CD14-positive monocyte (primary cell): ENCODE measurements around the gene PCDH1. TPM values are rescaled to one million over a fixed set of nuclear protein-coding genes. Genes with fewer than 3 reads are reported as not detected.
A peak's percentile ranks its signal among the peaks of the same experiment; 100 is the strongest.

Experiments
- DNase-seq, 3 donors: peaks; one replicate each; pipeline ENCODE4 v3.0.0-alpha.2; 2011 to 2022
- H2AFZ ChIP-seq: 2 replicates; pipeline ENCODE4 v1.6.0; 2012; ENCODE audit warnings: mild to moderate bottlenecking, low read depth, low read length, inconsistent platforms; ENCODE audit not compliant: insufficient read depth, poor library complexity, severe bottlenecking
- H3K27ac ChIP-seq, 2 donors: 1 replicate in 1 of 2; 2 replicates in 1 of 2; pipeline ENCODE4 v1.5.1; 2012 to 2013; ENCODE audit warnings: low read length in 2 of 2, control low read depth in 1 of 2, inconsistent platforms in 1 of 2, low read depth in 1 of 2, mild to moderate bottlenecking in 1 of 2
- H3K27me3 ChIP-seq, 2 donors: one replicate each; pipeline versions ENCODE4 v1.6.0 to v1.6.1; 2011 to 2013; ENCODE audit warnings: low read length in 2 of 2; ENCODE audit not compliant: control insufficient read depth in 2 of 2, insufficient read depth in 2 of 2
- H3K36me3 ChIP-seq, 2 donors: replicated peaks in 1 of 2; 1 replicate in 1 of 2; 2 replicates in 1 of 2; pipeline versions ENCODE4 v1.5.1 to v1.6.1; 2012 to 2013; ENCODE audit warnings: low read length in 2 of 2, control low read depth in 1 of 2, inconsistent platforms in 1 of 2, mild to moderate bottlenecking in 1 of 2; ENCODE audit not compliant: insufficient read depth in 2 of 2, control insufficient read depth in 1 of 2
- H3K4me1 ChIP-seq, 2 donors: 1 replicate in 1 of 2; 2 replicates in 1 of 2; pipeline versions ENCODE4 v1.5.1 to v1.6.1; 2012 to 2013; ENCODE audit warnings: low read length in 2 of 2, control low read depth in 1 of 2, inconsistent platforms in 1 of 2, mild to moderate bottlenecking in 1 of 2, moderate library complexity in 1 of 2; ENCODE audit not compliant: insufficient read depth in 2 of 2, control insufficient read depth in 1 of 2
- H3K4me2 ChIP-seq: replicated peaks from 2 replicates; pipeline ENCODE3; 2012; ENCODE audit warnings: low read length, moderate library complexity, mild to moderate bottlenecking; ENCODE audit not compliant: poor library complexity, severe bottlenecking; ENCODE audit errors: extremely low read depth
- H3K4me3 ChIP-seq, 3 experiments: fragments of 200-600 bp in 1 of 3; sonication (generic) in 1 of 3; replicated peaks in 1 of 3; 1 replicate in 2 of 3; 2 replicates in 1 of 3; pipeline ENCODE4 v1.5.1; 2011 to 2013; ENCODE audit warnings: low read length in 3 of 3, mild to moderate bottlenecking in 3 of 3, control low read depth in 2 of 3, low read depth in 2 of 3, inconsistent platforms in 1 of 3, moderate library complexity in 1 of 3
- H3K79me2 ChIP-seq: 2 replicates; pipeline ENCODE4 v1.6.0; 2012; ENCODE audit warnings: mild to moderate bottlenecking, control low read depth, inconsistent platforms, low read length, moderate library complexity; ENCODE audit not compliant: insufficient read depth
- H3K9ac ChIP-seq: 2 replicates; pipeline ENCODE4 v1.6.0; 2017; ENCODE audit warnings: low read length, mild to moderate bottlenecking; ENCODE audit not compliant: insufficient read depth, poor library complexity, severe bottlenecking
- H3K9me3 ChIP-seq, 2 donors: replicated peaks in 1 of 2; 1 replicate in 1 of 2; 2 replicates in 1 of 2; pipeline versions ENCODE4 v1.5.1 to v1.6.1; 2012 to 2013; ENCODE audit warnings: low read length in 2 of 2, control low read depth in 1 of 2; ENCODE audit not compliant: control insufficient read depth in 1 of 2, insufficient read depth in 1 of 2
- H4K20me1 ChIP-seq: 2 replicates; pipeline ENCODE4 v1.6.0; 2012; ENCODE audit warnings: mild to moderate bottlenecking, low read length, control low read depth, moderate library complexity; ENCODE audit not compliant: insufficient read depth
- H3K27ac Mint-ChIP-seq, 7 donors: one replicate each; pipeline ENCODE4 v1.8.0; 2020; ENCODE audit warnings: mild to moderate bottlenecking in 7 of 7, mixed read lengths in 7 of 7, moderate library complexity in 6 of 7, inconsistent platforms in 2 of 7
- H3K27me3 Mint-ChIP-seq, 3 donors: one replicate each; pipeline ENCODE4 v1.8.0; 2021 to 2022; ENCODE audit warnings: low read depth in 3 of 3, mild to moderate bottlenecking in 3 of 3, mixed read lengths in 3 of 3, moderate library complexity in 3 of 3, inconsistent platforms in 1 of 3
- H3K36me3 Mint-ChIP-seq, 2 donors: one replicate each; pipeline ENCODE4 v1.8.0; 2020; ENCODE audit warnings: mixed read lengths in 2 of 2, inconsistent platforms in 1 of 2, mild to moderate bottlenecking in 1 of 2
- H3K4me1 Mint-ChIP-seq: one replicate; pipeline ENCODE4 v1.8.0; 2020; ENCODE audit warnings: mild to moderate bottlenecking, mixed read lengths
- H3K4me3 Mint-ChIP-seq, 2 donors: one replicate each; pipeline ENCODE4 v1.8.0; 2020; ENCODE audit warnings: mild to moderate bottlenecking in 2 of 2, mixed read lengths in 2 of 2, moderate library complexity in 1 of 2
- H3K9me3 Mint-ChIP-seq, 7 donors: one replicate each; pipeline ENCODE4 v1.8.0; 2020 to 2022; ENCODE audit warnings: mixed read lengths in 7 of 7, mild to moderate bottlenecking in 6 of 7, moderate library complexity in 6 of 7, inconsistent platforms in 2 of 7
- CTCF ChIP-seq: fragments of 200-600 bp; IDR thresholded peaks from one replicate; pipeline ENCODE4 v1.8.0; 2022; ENCODE audit warnings: antibody characterized with exemption, mild to moderate bottlenecking
- WGBS: methylation state at CpG from one replicate; pipeline ENCODE4 v1.1.5; 2013; ENCODE audit warnings: missing lambda C conversion rate; ENCODE audit not compliant: insufficient coverage; 5-methylcytosine and 5-hydroxymethylcytosine counted together
- intact Hi-C, 2 donors: fragments of 100-400 bp; cut with micrococcal nuclease; formaldehyde crosslinking; loops; one replicate each; pipeline versions ENCODE4 v1.15.0 to v1.15.1; 2023
- polyA plus RNA-seq, 3 donors: library from polyadenylated mRNA; depleted of rRNA in 1 of 3; unstranded in 2 of 3; stranded (reverse) in 1 of 3; fragments of 300-500 nt in 2 of 3; fragments of >200 nt in 1 of 3; fragmentation: Illumina TruSeq in 2 of 3; gene quantifications; 1 replicate in 2 of 3; 2 replicates in 1 of 3; pipeline ENCODE4 v1.2.3, GENCODE V29; 2012 to 2021

PCDH1 gene
- polyA plus RNA-seq, 3 donors, result not detected

- H2AFZ ChIP-seq, result no peak overlapping the region
- peaks cover 4% of the 10 kb centered on the region for H4K20me1 ChIP-seq
- H3K79me2 ChIP-seq, result no peaks in the 10 kb centered on the region
- no peak overlapping the region for H3K4me2 ChIP-seq
- no peak overlapping the region for H3K9ac ChIP-seq
- H3K36me3 Mint-ChIP-seq, result peaks cover 0 to 8% of the 10 kb centered on the region in 2 donors
- intact Hi-C loops, result no loop called here
- peaks cover 0 to 14% (median 7%) of the 10 kb centered on the region in 7 donors for H3K9me3 Mint-ChIP-seq
- no peak overlapping the region for H3K27ac ChIP-seq
- peaks cover 8 to 12% of the 10 kb centered on the region in 2 donors for H3K4me1 ChIP-seq
- no peaks in the 10 kb centered on the region for H3K36me3 ChIP-seq
- no peak overlapping the region for H3K4me3 ChIP-seq
- DNase-seq, result no peak
- H3K27me3 ChIP-seq, result peaks cover 55 to 70% of the 10 kb centered on the region in 2 donors
- H3K4me3 Mint-ChIP-seq, result peak overlapping the region in 1 of 2 donors; percentile 75
- peaks cover 0 to 32% of the 10 kb centered on the region in 2 donors for H3K9me3 ChIP-seq
- no peak for TF ChIP-seq CTCF
- H3K27ac Mint-ChIP-seq, result no peak overlapping the region
- WGBS, result 4% methylated on average over 34 of the region's 35 CpGs
- H3K27me3 Mint-ChIP-seq, result peaks cover 71 to 83% (median 75%) of the 10 kb centered on the region in 3 donors
- peaks cover 15% of the 10 kb centered on the region for H3K4me1 Mint-ChIP-seq
These were observed 5.1 kb upstream of the PCDH1 start for GRCh38 chr5:141883184-141883891.

- H3K9me3 Mint-ChIP-seq, result peaks cover 0 to 16% (median 7%) of the 10 kb centered on the region in 7 donors
- no peaks in the 10 kb centered on the region for H3K36me3 ChIP-seq
- H2AFZ ChIP-seq, result no peak overlapping the region
- H3K9me3 ChIP-seq, result peaks cover 0 to 33% of the 10 kb centered on the region in 2 donors
- DNase-seq, result no peak
- peaks cover 11 to 17% of the 10 kb centered on the region in 2 donors for H3K4me1 ChIP-seq
- H3K27me3 ChIP-seq, result peaks cover 56 to 73% of the 10 kb centered on the region in 2 donors
- H3K4me3 ChIP-seq, result no peak overlapping the region
- TF ChIP-seq CTCF, result no peak
- no peak overlapping the region for H3K4me2 ChIP-seq
- peaks cover 4% of the 10 kb centered on the region for H4K20me1 ChIP-seq
- H3K9ac ChIP-seq, result no peak overlapping the region
- peak overlapping the region in 1 of 2 donors; percentile 61 for H3K4me3 Mint-ChIP-seq
- WGBS, result 30% methylated on average over 2 of the region's 13 CpGs
- peaks cover 75 to 86% (median 78%) of the 10 kb centered on the region in 3 donors for H3K27me3 Mint-ChIP-seq
- H3K4me1 Mint-ChIP-seq, result peaks cover 17% of the 10 kb centered on the region
- H3K36me3 Mint-ChIP-seq, result peaks cover 0 to 8% of the 10 kb centered on the region in 2 donors
- intact Hi-C loops, result no loop called here
- H3K27ac Mint-ChIP-seq, result no peak overlapping the region
- H3K27ac ChIP-seq, result no peak overlapping the region
- H3K79me2 ChIP-seq, result no peaks in the 10 kb centered on the region
These were observed 4.5 kb upstream of the PCDH1 start for GRCh38 chr5:141882594-141883183.
